GM23338 (cell line): ENCODE data around the gene ZDHHC20.

Source experiments
- CREB1 ChIP-seq: fragments of 250-450 bp; sonication (Bioruptor Pico); IDR thresholded peaks from 2 replicates; pipeline ENCODE4 v1.5.0; 2020; ENCODE audit warnings: low read depth, mild to moderate bottlenecking, moderate library complexity
- CTCF ChIP-seq, 2 experiments: fragments of 200-600 bp in 1 of 2; sonication (generic) in 1 of 2; conservative IDR thresholded peaks; 2 replicates each; pipeline versions ENCODE4 v1.5.1 to v1.6.1; 2016 to 2017; ENCODE audit warnings: antibody characterized with exemption in 2 of 2, low read depth in 2 of 2, mild to moderate bottlenecking in 2 of 2, moderate library complexity in 1 of 2
- ETS1 ChIP-seq: IDR thresholded peaks from 2 replicates; pipeline ENCODE4 v1.6.1; 2016; ENCODE audit warnings: antibody characterized with exemption
- EZH2 ChIP-seq: fragments of 200-600 bp; sonication (generic); IDR thresholded peaks from one replicate; pipeline ENCODE4 v1.8.0; 2017; ENCODE audit warnings: antibody characterized with exemption, mild to moderate bottlenecking, low read depth; ENCODE audit not compliant: unreplicated experiment
- EZH2phosphoT487 ChIP-seq: fragments of 200-600 bp; sonication (generic); IDR thresholded peaks from one replicate; pipeline ENCODE4 v1.8.1; 2018; ENCODE audit warnings: antibody characterized with exemption; ENCODE audit not compliant: unreplicated experiment
- JUNB ChIP-seq: IDR thresholded peaks from one replicate; pipeline ENCODE4 v1.6.1; 2016; ENCODE audit warnings: antibody characterized with exemption; ENCODE audit not compliant: unreplicated experiment
- POLR2AphosphoS5 ChIP-seq: IDR thresholded peaks from 2 replicates; pipeline ENCODE4 v1.6.1; 2016; ENCODE audit warnings: antibody characterized with exemption, low read depth
- REST ChIP-seq: IDR thresholded peaks from one replicate; pipeline ENCODE4 v1.6.1; 2018; ENCODE audit warnings: antibody characterized with exemption; ENCODE audit not compliant: unreplicated experiment
- STAT1 ChIP-seq: IDR thresholded peaks from one replicate; pipeline ENCODE4 v1.6.1; 2016; ENCODE audit warnings: antibody characterized with exemption; ENCODE audit not compliant: unreplicated experiment
- ZNF114 ChIP-seq: fragments of 250-450 bp; sonication (Bioruptor Pico); IDR thresholded peaks from 2 replicates; pipeline ENCODE4 v1.5.0; 2020; ENCODE audit warnings: mild to moderate bottlenecking, moderate library complexity
- ZNF331 ChIP-seq: fragments of 250-450 bp; sonication (Bioruptor Pico); IDR thresholded peaks from 2 replicates; pipeline ENCODE4 v1.5.0; 2020; ENCODE audit warnings: low read depth, mild to moderate bottlenecking, moderate library complexity

DNA sequence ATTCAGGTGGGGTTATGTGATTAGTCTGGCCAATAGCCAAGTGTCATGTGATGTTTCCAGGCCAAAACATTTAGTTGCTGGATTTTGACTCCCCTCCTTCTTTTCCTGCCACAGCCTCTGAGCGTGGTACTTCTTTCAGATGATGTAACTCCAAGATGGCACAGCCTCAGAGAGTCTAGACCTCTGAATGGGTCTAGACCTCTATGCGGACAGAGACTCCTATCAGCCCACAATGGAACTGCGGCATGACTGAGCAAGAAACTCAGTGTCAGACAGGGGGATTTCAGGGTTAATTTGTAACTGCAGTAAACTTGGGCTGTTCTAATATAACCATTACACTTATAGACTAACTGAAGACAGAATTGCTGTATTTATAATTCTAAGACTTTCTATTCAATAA lies 42.6 kb upstream of the ZDHHC20 start:
- TF ChIP-seq POLR2AphosphoS5 = no peak
- TF ChIP-seq CTCF (conservative IDR thresholded peaks at IDR 0.05; ENCODE audit: low read depth in 2 of 2) = peak; percentile 49 to 52
- TF ChIP-seq EZH2 = no peak
- TF ChIP-seq STAT1 = no peak
- no peak for TF ChIP-seq REST
- no peak for TF ChIP-seq EZH2phosphoT487
- TF ChIP-seq ETS1 = no peak
- no peak for TF ChIP-seq ZNF114
- no peak for TF ChIP-seq CREB1 (CRISPR knock-in tag)
- no peak for TF ChIP-seq JUNB
- no peak for TF ChIP-seq ZNF331 (CRISPR knock-in tag)
